HK-2 (cell line): ENCODE data around the gene CCK.
"Not testable (repeated sequence)": the region's sequence is repeated elsewhere in the genome, so short reads cannot be mapped to it uniquely, and the experiment has no call there.

Experiments
- DNase-seq: peaks from one replicate; pipeline ENCODE4 v3.0.0-alpha.2; 2018; ENCODE audit not compliant: unreplicated experiment

CCK gene

GRCh38 chr3:42266085-42266484 is at the start of gene CCK:
Gene CCK, minus strand, starts transcription at chr3:42266185. Its CDS starts 2,555 bp downstream, at chr3:42263630.
- no peak for DNase-seq

GRCh38 chr3:42314411-42314810 is 48.4 kb upstream of the CCK start:
- DNase-seq, result no peak

DNA sequence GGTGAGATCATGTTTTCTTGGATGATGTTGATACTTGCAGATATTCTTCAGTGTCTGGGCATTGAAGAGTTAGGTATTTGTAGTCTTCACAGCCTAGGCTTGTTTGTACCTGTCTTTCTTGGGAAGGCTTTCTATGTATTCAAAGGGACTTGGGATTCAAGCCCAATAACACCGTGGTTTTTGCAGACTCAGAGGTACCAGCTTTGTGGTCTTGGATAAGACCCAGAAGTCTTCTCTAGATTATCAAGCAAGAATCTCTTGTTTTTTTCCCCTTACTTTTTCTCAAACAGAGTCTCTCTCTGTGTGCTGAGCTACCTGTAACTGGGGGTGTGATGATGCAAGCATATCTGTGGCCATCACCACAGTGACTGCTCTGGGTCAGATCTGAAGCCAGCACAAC is 42.7 kb upstream of the CCK start:
- DNase-seq, result no peak

GRCh38 chr3:42306499-42306898 is 40.5 kb upstream of the CCK start:
- no peak for DNase-seq

- DNase-seq, result no peak
Observed at GRCh38 chr3:42302924-42303634, 37.1 kb upstream of the CCK start.

DNA sequence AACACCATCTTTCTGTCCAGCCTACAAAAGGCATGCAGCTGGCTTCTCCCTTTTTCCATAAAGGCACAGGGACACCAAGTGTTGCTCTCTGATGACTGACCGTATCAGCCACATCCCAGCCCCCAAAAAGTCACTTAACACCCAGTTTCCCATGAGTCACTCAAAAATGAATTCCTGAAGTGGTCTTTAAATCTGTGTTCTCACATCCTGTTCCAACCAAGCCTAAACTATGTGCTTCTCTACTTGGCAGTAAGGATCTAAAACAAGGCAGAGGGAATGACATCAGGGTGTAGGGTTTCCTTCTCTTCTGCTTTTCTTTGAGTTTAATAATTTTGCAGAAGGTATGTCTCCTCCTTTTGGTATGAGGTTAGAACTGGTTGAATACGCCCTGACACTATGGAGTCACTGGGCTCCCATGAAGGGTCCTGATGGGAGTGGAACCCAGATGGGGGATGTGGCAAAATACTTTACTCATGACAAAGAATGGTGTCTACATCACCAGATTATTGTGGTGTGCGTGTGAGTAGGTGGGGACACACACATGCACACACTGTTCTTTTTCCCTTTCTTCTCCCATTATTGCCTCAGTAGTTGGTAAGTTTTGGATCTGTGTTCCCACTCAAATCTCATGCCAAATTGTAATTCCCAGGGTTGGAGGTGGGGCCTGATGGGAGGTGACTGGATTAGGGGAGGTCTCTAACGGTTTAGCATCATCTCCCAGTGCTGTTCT is 35.6 kb upstream of the CCK start:
- no peak for DNase-seq

DNA sequence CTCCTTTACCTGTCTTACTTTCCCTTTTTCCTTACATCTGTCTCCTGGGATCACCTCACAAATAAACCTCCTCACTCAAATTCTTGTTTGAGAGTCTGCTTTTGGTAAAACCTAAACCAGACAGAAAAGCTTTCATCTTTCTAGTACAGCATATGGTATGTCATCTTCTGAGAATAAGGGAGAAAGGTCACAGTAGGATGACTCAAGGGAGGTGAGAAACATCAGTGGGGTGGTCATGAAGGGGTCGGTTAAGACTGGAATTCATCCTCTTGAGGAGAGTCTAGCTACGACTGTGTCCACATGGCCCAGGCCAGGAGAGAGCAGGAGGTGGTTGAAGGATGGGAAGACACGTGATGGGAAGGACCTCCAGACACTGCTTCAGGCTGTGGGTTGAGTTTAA is 34.8 kb upstream of the CCK start:
- DNase-seq, result no peak

- DNase-seq, result peak; percentile 8
Observed at GRCh38 chr3:42300013-42300412, 34.0 kb upstream of the CCK start.

DNA sequence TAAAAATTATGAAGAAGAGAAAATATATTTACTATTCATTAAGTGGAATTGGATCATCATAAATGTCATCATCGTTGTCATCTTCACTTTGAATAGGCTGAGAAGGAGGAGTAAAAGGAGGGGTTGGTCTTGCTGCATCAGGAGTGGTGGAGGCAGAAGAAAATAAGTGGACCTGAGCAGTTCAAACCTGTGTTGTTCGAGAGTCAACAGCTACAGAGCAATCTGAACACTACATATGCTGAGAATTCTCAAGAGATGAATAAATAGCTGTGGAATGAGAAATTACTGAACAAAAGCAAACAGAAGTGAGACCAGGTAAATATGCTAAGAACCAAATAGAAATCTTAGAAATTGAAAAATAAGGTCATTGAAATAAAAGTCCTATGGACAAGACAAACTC is 32.3 kb upstream of the CCK start:
- no peak for DNase-seq

DNA sequence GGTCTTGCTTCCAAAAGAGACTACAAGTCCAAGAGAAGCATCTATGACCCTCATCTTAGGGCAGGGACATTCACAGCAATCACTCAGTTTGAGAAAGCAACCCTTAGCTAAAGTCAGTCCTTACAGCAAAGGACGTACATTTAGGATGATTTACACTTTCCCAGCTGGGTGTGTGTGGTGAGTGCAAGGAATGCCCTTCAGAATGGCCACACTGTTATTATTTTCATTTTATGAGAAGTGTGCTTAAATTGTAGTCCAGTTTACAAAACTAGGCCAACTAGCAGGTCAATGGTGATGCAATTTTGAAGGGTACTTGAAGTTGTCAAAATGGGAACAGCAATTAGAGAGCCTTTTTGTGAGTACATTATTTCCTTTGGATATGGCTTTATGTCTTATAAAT is 26.0 kb upstream of the CCK start:
- DNase-seq, result no peak

GRCh38 chr3:42290966-42291714 is 25.2 kb upstream of the CCK start:
- DNase-seq, result no peak

GRCh38 chr3:42289026-42289425 is 23.0 kb upstream of the CCK start:
- DNase-seq, result no peak

GRCh38 chr3:42288385-42288784 is 22.4 kb upstream of the CCK start:
- no peak for DNase-seq

DNA sequence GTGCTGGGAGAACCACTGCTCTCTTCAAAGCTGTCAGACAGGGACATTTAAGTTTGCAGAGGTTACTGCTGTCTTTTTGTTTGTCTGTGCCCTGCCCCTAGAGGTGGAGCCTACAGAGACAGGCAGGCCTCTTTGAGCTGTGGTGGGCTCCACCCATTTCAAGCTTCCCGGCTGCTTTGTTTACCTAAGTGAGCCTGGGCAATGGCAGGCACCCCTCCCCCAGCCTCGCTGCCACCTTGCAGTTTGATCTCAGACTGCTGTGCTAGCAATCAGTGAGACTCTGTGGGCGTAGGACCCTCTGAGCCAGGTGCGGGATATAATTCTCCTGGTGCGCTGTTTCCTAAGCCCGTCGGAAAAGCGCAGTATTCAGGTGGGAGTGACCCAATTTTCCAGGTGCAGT is 21.4 kb upstream of the CCK start:
- DNase-seq, result not testable (repeated sequence)

DNA sequence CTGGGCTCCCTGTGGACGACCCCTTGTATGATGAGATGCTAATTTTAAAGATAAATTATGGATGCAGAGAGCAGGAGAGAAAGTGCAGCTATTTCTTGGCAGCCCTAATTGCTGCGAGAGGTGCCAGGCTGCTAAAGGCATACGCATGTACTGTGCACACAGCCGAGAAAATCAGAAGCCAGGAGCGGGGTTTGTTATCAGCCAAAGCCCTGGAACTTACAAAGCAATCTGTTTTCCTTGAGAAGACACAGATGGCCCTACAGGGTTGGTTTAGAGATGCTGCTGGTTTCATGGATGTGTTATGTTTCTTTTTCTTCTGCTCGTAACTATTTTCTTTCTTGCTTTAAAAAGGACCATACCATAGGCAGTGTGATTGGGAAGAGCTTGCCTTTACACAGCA is 11.7 kb upstream of the CCK start:
- no peak for DNase-seq

- no peak for DNase-seq
Observed at GRCh38 chr3:42276141-42277132, 10.5 kb upstream of the CCK start.

DNA sequence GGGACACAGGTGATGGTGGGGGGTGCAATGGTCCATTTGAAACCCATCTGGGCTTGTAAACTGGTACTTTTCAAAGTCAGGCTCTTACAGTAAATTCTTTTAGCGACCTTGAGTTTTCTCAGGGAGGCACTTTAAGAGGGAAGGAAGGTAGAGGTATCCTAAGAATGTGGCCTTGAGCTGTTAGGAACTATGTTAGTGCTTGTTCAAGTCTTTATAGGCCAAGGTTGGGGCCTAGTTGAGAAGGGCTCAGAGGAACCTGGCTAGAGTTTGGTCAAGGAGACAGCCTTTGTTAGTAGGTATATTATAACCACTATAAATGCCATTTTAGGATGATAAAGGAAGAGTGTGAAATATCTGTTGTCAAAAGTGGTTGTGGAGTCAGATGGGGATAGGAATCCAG is 9.2 kb upstream of the CCK start:
- DNase-seq, result no peak

- DNase-seq, result no peak
Observed at GRCh38 chr3:42274266-42274665, 8.3 kb upstream of the CCK start.

DNA sequence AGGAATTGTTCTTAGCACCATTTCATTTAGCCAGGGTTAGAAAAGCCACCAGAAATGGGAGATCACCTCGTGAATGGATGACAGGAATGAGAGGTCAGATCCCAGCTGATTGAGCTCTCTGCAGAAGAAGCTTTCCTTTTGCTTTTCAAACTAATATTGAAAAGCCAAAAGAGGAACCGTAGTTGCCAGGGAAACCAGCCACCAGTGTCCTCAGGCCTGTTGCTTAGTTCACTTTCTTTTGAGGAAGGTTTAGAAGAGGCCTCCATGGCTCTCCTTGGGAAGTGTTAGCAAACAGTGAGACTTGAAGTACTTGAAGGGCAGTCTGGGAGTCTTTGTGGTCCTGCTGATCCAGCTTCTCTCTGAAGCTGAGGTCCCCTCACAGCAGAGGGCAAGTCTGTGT is 7.4 kb upstream of the CCK start:
- DNase-seq, result no peak

- DNase-seq, result no peak
Observed at GRCh38 chr3:42271786-42272185, 5.8 kb upstream of the CCK start.

DNA sequence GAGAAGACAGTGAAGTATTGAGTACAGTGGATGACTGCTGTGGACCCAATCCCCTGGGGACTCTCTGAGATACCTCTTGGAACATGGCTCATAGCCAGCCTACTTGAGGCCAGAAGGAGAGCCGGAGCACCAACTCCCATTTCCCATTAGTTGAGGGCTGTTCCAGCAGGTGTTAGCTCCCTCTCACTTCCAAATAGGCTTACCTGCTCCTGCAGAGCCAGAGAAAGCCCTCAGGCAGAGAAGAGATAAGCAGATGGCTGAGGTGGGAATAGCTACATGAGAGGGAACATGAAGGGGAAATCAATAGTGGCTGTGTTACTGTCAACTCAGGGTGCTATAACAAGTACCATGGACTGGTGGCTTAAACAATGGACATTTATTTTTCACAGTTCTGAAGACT is 4.6 kb upstream of the CCK start:
- no peak for DNase-seq

- DNase-seq, result no peak
Observed at GRCh38 chr3:42269647-42270046, 3.7 kb upstream of the CCK start.
